Erythroblast (primary cell): ENCODE data around the gene CCDC158.

ENCODE experiments used
- GATA1 ChIP-seq: IDR thresholded peaks from 2 replicates; pipeline ENCODE4 v1.6.1; 2011; ENCODE audit warnings: low read depth, mild to moderate bottlenecking, control low read depth, low read length, moderate library complexity
- POLR2A ChIP-seq: IDR thresholded peaks from 2 replicates; pipeline ENCODE4 v1.6.1; 2011; ENCODE audit warnings: mild to moderate bottlenecking, low read length

DNA sequence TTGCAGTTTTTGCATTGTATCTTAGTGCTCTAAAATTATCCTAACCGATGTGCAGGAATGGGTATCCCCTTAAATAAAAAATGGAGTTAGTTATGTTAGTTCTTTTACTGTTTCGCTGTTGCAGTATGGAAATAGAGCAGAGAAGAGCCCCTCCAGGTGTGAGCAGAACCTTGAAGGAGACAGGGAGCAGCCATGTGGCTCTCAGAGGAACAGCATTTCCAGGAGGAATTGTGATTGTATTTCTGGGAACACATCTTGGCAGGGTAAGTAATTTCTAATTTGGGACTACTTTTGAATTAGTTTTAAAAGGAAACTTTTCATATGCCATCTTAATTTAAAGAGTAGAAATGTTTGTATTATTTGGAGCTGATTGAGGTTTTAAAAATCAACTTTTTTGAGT, 5.3 kb upstream of the CCDC158 start:
- TF ChIP-seq POLR2A, result no peak
- no peak for TF ChIP-seq GATA1
